ENCODE results near the gene EMC8.

Gene EMC8

GRCh38 chr16:85773044-85773443 lies 26.3 kb downstream of the EMC8 start:
- H3K4me3 ChIP-seq (ENCODE audit: low read length) = no peak overlapping the region
- TF ChIP-seq ZNF274 (IDR thresholded peaks at IDR 0.05; ENCODE audit: low read depth, low read length) = no peak

- TF ChIP-seq ZNF274 (IDR thresholded peaks at IDR 0.05; ENCODE audit: low read depth, low read length) = no peak
- no peak overlapping the region for H3K4me3 ChIP-seq (ENCODE audit: low read length)
These were observed 28.6 kb downstream of the EMC8 start for GRCh38 chr16:85770741-85771140.

GRCh38 chr16:85768199-85768598 lies 31.1 kb downstream of the EMC8 start:
- TF ChIP-seq ZNF274 (IDR thresholded peaks at IDR 0.05; ENCODE audit: low read depth, low read length) = no peak
- no peak overlapping the region for H3K4me3 ChIP-seq (ENCODE audit: low read length)

- H3K4me3 ChIP-seq (ENCODE audit: low read length) = no peak overlapping the region
- no peak for TF ChIP-seq ZNF274 (IDR thresholded peaks at IDR 0.05; ENCODE audit: low read depth, low read length)
These were observed 31.8 kb downstream of the EMC8 start for GRCh38 chr16:85767531-85767930.

- no peak for TF ChIP-seq ZNF274 (IDR thresholded peaks at IDR 0.05; ENCODE audit: low read depth, low read length)
- H3K4me3 ChIP-seq (ENCODE audit: low read length) = no peak overlapping the region
These were observed 33.6 kb downstream of the EMC8 start for GRCh38 chr16:85765767-85766166.

GRCh38 chr16:85765211-85765610 lies 34.1 kb downstream of the EMC8 start:
- H3K4me3 ChIP-seq (ENCODE audit: low read length) = no peak overlapping the region
- no peak for TF ChIP-seq ZNF274 (IDR thresholded peaks at IDR 0.05; ENCODE audit: low read depth, low read length)

- no peak overlapping the region for H3K4me3 ChIP-seq (ENCODE audit: low read length)
- no peak for TF ChIP-seq ZNF274 (IDR thresholded peaks at IDR 0.05; ENCODE audit: low read depth, low read length)
These were observed 35.7 kb downstream of the EMC8 start for GRCh38 chr16:85763616-85764015.

- no peak overlapping the region for H3K4me3 ChIP-seq (ENCODE audit: low read length)
- TF ChIP-seq ZNF274 (IDR thresholded peaks at IDR 0.05; ENCODE audit: low read depth, low read length) = no peak
These were observed 36.4 kb downstream of the EMC8 start for GRCh38 chr16:85762970-85763369.

- H3K4me3 ChIP-seq (ENCODE audit: low read length) = no peak overlapping the region
- no peak for TF ChIP-seq ZNF274 (IDR thresholded peaks at IDR 0.05; ENCODE audit: low read depth, low read length)
These were observed 37.5 kb downstream of the EMC8 start for GRCh38 chr16:85761861-85762260.

GRCh38 chr16:85759631-85760419 lies 39.5 kb downstream of the EMC8 start:
- TF ChIP-seq ZNF274 (IDR thresholded peaks at IDR 0.05; ENCODE audit: low read depth, low read length) = no peak
- H3K4me3 ChIP-seq (ENCODE audit: low read length) = no peak overlapping the region

- no peak overlapping the region for H3K4me3 ChIP-seq (ENCODE audit: low read length)
- no peak for TF ChIP-seq ZNF274 (IDR thresholded peaks at IDR 0.05; ENCODE audit: low read depth, low read length)
These were observed 40.2 kb downstream of the EMC8 start for GRCh38 chr16:85759136-85759535.

GRCh38 chr16:85757341-85757822 lies 42.0 kb downstream of the EMC8 start:
- H3K4me3 ChIP-seq (ENCODE audit: low read length) = no peak overlapping the region
- TF ChIP-seq ZNF274 (IDR thresholded peaks at IDR 0.05; ENCODE audit: low read depth, low read length) = no peak

- TF ChIP-seq ZNF274 (IDR thresholded peaks at IDR 0.05; ENCODE audit: low read depth, low read length) = no peak
- peak overlapping the region; percentile 14; the same call in 1 of the 2 replicates for H3K4me3 ChIP-seq (ENCODE audit: low read length)
These were observed 43.2 kb downstream of the EMC8 start for GRCh38 chr16:85755929-85756768.

GRCh38 chr16:85754413-85754812 lies 44.9 kb downstream of the EMC8 start:
- no peak for TF ChIP-seq ZNF274 (IDR thresholded peaks at IDR 0.05; ENCODE audit: low read depth, low read length)
- no peak overlapping the region for H3K4me3 ChIP-seq (ENCODE audit: low read length)

GRCh38 chr16:85753976-85754375 lies 45.4 kb downstream of the EMC8 start:
- TF ChIP-seq ZNF274 (IDR thresholded peaks at IDR 0.05; ENCODE audit: low read depth, low read length) = no peak
- H3K4me3 ChIP-seq (ENCODE audit: low read length) = no peak overlapping the region
